ENCODE data around the gene CHST6. TPM values are rescaled to one million over a fixed set of nuclear protein-coding genes. Genes with fewer than 3 reads are reported as not detected.
"Not testable (repeated sequence)": the region's sequence is repeated elsewhere in the genome, so short reads cannot be mapped to it uniquely, and the experiment has no call there.

The CHST6 gene
- total RNA-seq, 1 donor from 2014 or later, result 0.09 TPM

DNA sequence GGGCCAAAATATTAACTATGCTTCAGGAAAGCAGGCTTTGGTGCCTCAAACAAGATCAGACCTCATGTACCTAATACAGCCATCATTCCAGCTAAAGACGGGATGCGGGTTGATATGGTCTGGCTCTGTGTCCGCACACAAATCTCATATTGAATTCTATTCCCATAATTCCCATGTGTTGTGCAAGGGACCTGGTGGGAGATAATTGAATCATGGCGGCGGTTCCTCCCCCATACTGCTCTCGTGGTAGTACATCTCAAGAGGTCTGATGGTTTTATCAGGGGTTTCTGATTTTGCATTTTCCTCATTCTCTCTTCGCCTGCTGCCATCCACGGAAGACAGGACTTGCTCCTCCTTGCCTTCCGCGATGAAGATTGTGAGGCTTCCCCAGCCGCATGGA, 19.1 kb upstream of the CHST6 start:
- Histone ChIP-seq H3K4me1 (no peaks in the 10 kb centered on the region), H3K27me3 (no peaks in the 10 kb centered on the region), H3K4me3 (no peak overlapping the region), H3K9me3 (no peaks in the 10 kb centered on the region), H3K36me3 (no peaks in the 10 kb centered on the region), H3K27ac (no peak overlapping the region)
- TF ChIP-seq, protein P1, sequence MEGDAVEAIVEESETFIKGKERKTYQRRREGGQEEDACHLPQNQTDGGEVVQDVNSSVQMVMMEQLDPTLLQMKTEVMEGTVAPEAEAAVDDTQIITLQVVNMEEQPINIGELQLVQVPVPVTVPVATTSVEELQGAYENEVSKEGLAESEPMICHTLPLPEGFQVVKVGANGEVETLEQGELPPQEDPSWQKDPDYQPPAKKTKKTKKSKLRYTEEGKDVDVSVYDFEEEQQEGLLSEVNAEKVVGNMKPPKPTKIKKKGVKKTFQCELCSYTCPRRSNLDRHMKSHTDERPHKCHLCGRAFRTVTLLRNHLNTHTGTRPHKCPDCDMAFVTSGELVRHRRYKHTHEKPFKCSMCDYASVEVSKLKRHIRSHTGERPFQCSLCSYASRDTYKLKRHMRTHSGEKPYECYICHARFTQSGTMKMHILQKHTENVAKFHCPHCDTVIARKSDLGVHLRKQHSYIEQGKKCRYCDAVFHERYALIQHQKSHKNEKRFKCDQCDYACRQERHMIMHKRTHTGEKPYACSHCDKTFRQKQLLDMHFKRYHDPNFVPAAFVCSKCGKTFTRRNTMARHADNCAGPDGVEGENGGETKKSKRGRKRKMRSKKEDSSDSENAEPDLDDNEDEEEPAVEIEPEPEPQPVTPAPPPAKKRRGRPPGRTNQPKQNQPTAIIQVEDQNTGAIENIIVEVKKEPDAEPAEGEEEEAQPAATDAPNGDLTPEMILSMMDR (IDR thresholded peaks at IDR 0.05), result no peak
- no peak for ATAC-seq
- intact Hi-C loops (cut with DNase I), result no loop called here
- peak; percentile 3 for DNase-seq

DNA sequence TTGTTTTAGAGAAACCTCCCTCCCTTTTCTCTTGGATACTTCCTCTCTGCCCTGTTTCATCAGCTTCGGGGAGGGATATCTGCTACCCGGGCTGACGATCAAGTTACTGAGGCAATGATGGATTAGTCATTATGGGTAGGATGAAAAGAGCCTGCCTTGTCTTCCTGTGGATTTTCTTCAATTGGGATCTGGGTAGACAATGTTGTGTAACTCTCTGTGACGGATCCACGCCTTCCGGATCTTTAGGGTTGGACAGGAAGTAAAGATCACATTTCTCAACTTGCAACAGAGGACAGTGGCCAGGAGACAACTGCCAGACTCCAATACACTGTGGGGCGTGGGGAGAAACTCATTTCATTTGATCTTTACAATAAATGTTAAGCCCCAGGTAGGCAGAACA, 11.3 kb upstream of the CHST6 start:
- Histone ChIP-seq H3K27me3 (no peaks in the 10 kb centered on the region), H3K36me3 (no peaks in the 10 kb centered on the region), H3K4me1 (no peaks in the 10 kb centered on the region), H3K27ac (no peak overlapping the region), H3K4me3 (no peak overlapping the region), H3K9me3 (no peaks in the 10 kb centered on the region)
- TF ChIP-seq, protein P1 (IDR thresholded peaks at IDR 0.05), result no peak
- ATAC-seq (peak; percentile 87), DNase-seq (no peak)
- intact Hi-C loops (cut with DNase I), result no loop called here

DNA sequence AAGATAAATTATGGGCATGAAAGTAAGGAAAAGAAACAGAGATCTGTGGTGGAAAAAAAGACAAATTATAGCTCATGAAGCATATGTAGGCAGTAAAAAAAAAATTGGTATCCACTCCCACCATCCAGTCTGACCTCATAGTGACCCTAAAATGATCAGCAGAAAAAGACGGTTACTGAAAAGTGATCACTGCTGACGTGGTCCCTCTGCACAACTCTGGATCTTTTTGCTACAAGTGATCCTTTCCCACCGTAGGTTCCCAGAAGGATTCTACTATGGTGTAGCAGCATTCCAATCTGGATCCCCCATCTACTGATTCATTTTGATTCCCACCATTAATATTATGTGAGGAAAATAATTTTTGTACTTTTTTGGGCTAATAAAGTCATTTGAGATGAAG, 10.9 kb upstream of the CHST6 start:
- Histone ChIP-seq H3K9me3 (no peaks in the 10 kb centered on the region), H3K27me3 (no peaks in the 10 kb centered on the region), H3K36me3 (no peaks in the 10 kb centered on the region), H3K4me1 (no peaks in the 10 kb centered on the region), H3K4me3 (no peak overlapping the region), H3K27ac (no peak overlapping the region)
- no peak for DNase-seq
- ATAC-seq, result no peak
- TF ChIP-seq, protein P1 (IDR thresholded peaks at IDR 0.05), result no peak
- intact Hi-C loops (cut with DNase I), result no loop called here

DNA sequence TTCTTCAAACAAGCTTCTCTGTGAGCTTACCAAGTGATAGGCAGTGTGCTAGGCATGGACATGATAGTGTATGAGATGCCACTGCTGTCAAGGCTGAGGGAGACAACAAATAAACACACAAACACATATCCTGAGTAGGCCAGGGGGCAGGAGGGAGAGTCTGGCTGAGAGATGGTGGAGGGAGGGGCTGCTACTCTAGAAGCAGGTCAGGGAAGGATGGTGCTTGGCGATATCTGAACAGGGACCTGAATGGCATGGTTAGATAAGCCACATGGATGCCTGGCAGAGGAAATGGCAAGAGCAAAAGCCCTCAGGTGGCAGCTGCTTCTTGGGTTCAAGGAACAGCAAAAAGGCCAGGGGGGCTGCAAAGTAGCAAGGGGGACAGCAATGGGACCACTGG, 8.6 kb upstream of the CHST6 start:
- TF ChIP-seq, protein P1 (IDR thresholded peaks at IDR 0.05), result no peak
- H3K4me1 ChIP-seq, result no peaks in the 10 kb centered on the region
- ATAC-seq (no peak), DNase-seq (no peak)
- intact Hi-C loops (cut with DNase I), result no loop called here
- no peak overlapping the region for H3K27ac ChIP-seq
- H3K9me3 ChIP-seq, result no peaks in the 10 kb centered on the region
- H3K4me3 ChIP-seq, result no peak overlapping the region
- no peaks in the 10 kb centered on the region for H3K27me3 ChIP-seq
- no peaks in the 10 kb centered on the region for H3K36me3 ChIP-seq

DNA sequence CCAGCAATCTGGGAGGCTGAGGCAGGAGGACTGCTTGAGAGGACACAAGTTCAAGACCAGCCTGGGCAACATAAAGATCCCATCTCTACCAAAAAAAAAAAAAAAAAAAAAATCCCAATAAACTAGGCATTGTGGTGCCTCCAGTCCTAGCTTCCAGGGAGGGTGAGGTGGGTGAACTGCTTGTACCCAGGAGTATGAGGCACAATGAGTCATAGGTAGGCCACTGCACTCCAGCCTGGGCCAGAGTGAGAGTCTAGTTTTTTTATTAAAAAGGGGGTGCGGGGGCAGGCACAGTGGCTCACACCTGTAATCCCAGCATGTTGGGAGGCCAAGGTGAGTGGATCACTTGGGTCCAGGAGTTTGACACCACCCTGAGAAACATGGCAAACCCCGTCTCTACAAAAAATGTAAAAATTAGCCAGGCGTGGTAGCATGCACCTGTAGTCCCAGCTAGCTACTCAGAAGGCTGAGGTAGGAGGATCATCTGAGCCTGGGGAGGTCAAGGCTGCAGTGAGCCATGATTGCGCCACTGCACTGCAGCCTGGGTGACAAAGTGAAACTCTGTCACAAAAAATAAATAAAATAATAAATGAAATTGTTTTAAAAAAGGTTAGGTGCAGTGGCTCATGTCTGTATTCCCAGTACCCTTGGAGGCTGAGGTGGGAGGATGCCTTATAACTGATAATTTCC, 7.8 kb upstream of the CHST6 start:
- DNase-seq, result no peak
- Histone ChIP-seq H3K9me3 (no peaks in the 10 kb centered on the region), H3K36me3 (no peaks in the 10 kb centered on the region), H3K4me3 (no peak overlapping the region), H3K27ac (no peak overlapping the region), H3K27me3 (no peaks in the 10 kb centered on the region), H3K4me1 (no peaks in the 10 kb centered on the region)
- TF ChIP-seq, protein P1 (IDR thresholded peaks at IDR 0.05), result no peak
- intact Hi-C loops (cut with DNase I), result no loop called here
- no peak for ATAC-seq

DNA sequence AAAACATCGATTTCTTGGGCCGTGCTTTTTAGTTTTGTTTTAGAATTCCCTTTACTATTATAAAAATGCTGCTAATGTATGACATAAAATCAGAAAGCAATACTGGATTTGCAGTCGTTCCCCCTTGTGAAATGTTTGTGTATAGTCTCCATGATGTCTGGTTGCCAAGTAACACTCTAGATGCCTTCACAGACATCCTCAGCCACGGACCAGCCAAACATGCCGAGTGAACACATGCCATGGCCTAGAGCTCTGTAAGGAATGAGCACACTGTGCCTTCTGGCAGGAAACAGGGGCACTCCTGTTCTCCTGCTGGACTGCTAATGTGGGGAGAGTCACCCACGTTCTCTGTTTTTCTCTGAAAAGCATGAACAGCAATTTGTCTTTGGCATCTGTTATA, 6.6 kb upstream of the CHST6 start:
- ATAC-seq; DNase-seq; H3K9me3 ChIP-seq; H3K4me1 ChIP-seq; H3K27ac ChIP-seq; intact Hi-C loops (cut with DNase I); H3K4me3 ChIP-seq; H3K27me3 ChIP-seq; H3K36me3 ChIP-seq: not testable (repeated sequence)

Measured in upper lobe of right lung (tissue), 1 donor.